Fibroblast of skin of left biceps (primary cell): ENCODE measurements around the gene PRDX4.
A peak's percentile ranks its signal among the peaks of the same experiment; 100 is the strongest.
"Not testable (repeated sequence)": the region's sequence is repeated elsewhere in the genome, so short reads cannot be mapped to it uniquely, and the experiment has no call there.

Experiments
- DNase-seq, 2 experiments: peaks; one replicate each; pipeline ENCODE4 v3.0.0-alpha.2; 2013; ENCODE audit warnings: low read depth in 2 of 2

Gene PRDX4

GRCh38 chrX:23673108-23673507 lies 5.8 kb downstream of the PRDX4 start:
- no peak for DNase-seq

DNA sequence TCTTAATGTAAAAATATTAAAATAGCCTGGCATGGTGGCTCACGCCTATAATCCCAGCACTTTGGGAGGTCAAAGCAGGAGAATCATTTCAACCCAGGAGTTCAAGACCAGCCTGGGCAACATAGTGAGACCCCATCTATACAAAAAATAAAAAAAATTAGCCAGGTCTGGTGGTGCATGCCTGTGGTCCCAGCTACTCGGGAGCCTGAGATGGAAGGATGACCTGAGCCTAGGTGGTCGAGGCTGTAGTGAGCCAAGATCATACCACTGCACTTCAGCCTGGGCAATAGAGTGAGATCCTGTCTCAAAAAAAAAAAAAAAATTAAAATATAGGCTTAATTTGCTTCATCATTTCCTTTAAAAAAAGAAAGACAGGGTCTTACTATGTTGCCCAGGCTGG lies 9.2 kb downstream of the PRDX4 start:
- not testable (repeated sequence) for DNase-seq

DNA sequence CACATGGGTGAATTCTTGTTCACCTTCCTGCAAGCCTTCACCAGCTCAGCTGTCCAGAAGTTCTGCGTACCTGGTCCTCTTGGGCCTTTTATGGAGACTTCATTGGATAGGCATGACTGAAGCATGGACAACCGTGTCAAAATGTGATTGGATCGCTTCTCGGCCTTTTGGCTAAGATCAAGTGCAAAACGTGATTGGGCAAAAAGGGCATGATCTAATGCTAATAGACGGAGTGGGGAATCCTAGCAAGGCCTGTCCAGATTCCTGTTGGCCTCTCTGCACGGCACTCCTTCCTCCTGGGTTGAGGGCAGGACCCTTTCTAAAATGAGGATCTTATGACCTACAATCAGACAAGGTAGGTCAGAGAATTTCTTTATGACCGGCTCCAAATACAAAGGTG lies 24.9 kb downstream of the PRDX4 start:
- no peak for DNase-seq

DNA sequence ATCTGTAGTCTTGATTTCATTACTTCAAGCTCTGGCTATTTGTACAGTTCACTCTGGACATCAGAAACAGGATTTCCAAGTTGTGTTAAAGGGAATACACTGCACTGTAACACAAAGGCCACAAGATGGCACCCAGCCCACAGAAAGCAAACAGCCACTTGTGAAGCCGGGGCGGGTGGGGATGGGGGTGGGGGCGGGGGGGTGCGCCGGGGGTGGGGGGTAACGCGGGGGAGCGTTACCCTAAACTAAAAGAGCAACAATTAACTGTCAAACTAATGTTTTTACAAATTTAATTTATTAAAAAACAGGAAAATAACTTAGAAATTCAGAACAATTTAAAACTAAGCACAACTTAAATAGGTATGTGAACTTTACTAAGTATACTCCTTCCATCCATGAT lies 27.3 kb downstream of the PRDX4 start:
- peak in 1 of 2 experiments; percentile 6 for DNase-seq

- DNase-seq: no peak
Measured at GRCh38 chrX:23699636-23700194, 32.4 kb downstream of the PRDX4 start.

GRCh38 chrX:23704673-23705206 lies 37.4 kb downstream of the PRDX4 start:
- DNase-seq: no peak

GRCh38 chrX:23705235-23705634 lies 37.9 kb downstream of the PRDX4 start:
- no peak for DNase-seq

GRCh38 chrX:23720117-23720677 lies 52.9 kb downstream of the PRDX4 start:
- DNase-seq: no peak

DNA sequence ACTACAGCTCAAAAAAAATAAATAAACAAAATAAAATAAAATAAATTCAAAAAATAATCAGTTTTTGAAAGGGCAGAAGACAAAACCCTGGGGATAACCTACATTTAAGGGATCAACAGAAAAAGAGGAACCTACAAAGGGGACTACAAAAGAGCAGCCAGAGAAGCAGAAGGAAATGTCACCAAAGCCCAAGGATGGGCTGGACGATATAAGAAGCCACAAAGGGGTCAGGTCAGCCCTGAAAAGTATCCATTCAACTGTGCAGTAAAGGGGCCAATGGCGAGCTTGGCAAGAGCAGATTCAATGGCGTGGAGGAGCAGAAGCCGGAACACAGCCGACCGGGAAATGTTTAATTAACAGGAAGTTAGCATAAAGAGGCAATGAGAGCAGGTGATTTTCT lies 58.9 kb downstream of the PRDX4 start:
- no peak for DNase-seq

- no peak for DNase-seq
Measured at GRCh38 chrX:23727206-23727605, 59.9 kb downstream of the PRDX4 start.

DNA sequence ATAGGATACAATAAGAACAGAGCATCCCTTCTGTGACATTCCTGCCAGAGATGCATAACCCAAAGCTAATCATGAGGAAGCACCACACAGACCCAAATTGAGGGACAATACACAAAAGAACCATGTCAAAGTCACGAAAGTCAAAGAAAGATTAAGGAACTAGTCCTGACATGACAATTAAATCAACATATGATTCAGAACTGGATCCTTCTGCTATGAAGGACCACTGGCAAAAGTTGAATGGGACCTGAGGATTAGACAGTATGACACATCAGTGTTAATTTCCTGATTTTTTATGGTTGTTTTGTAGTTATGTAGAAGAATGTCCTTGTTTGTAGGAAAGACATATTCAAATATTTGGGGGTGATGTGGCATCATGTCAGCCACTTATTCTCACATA lies 61.9 kb downstream of the PRDX4 start:
- DNase-seq: no peak

DNA sequence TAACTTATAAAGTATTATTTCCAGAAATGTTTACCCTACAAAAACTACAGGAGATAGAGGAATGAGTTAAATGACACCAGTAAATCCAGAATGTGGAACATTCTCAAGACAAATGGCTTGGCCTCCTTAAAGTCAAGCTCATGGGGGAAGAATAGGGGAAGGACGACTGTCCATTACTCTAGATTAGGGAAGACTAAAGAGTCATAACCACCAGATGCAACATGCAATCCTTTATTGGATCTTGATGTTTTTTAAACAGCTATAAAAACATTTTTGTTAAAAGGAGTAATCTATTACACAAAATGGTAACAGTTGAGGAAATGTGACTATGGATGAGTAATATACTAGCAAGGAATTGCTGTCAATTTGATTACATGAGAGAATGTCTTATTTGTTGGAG lies 64.7 kb downstream of the PRDX4 start:
- DNase-seq: no peak

- DNase-seq: no peak
Measured at GRCh38 chrX:23732704-23733103, 65.4 kb downstream of the PRDX4 start.
